ENCODE measurements around the gene YY1. TPM values are rescaled to one million over a fixed set of nuclear protein-coding genes. Genes with fewer than 3 reads are reported as not detected.

The YY1 gene
- total RNA-seq: 10 to 100 TPM; 35.6 to 70.4 (median 52.4) TPM

DNA sequence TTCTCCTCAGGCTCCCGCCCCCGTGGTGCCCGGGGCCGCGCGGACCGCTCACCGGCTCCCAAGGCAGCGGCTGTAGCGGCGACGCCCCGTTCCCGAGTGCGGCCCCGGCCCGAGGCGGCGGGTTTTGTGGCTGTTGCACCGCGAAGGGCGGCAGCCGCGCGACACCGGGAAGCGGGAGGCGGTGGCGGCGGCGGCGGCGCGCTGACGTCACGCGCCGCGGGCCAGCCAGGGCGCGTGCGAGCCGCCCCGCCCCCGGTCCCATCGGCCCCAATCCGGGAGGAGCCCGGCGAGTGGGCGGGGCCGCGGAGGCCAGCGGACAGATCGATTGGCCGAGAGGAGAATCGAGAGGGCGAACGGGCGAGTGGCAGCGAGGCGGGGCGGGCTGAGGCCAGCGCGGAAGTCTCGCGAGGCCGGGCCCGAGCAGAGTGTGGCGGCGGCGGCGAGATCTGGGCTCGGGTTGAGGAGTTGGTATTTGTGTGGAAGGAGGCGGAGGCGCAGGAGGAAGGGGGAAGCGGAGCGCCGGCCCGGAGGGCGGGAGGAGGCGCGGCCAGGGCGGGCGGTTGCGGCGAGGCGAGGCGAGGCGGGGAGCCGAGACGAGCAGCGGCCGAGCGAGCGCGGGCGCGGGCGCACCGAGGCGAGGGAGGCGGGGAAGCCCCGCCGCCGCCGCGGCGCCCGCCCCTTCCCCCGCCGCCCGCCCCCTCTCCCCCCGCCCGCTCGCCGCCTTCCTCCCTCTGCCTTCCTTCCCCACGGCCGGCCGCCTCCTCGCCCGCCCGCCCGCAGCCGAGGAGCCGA lies at the start of gene YY1:
Gene YY1 (plus strand): TSS at position 726 of the 792 bp plus-strand sequence. CDS start 101 bp downstream, outside the sequence.
- Histone ChIP-seq H3K4me1 (peaks cover 39 to 53% (median 44%) of the 10 kb centered on the region in 4 donors), H3K27me3 (no peaks in the 10 kb centered on the region), H3K36me3 (no peaks in the 10 kb centered on the region), H3K27ac (peak within 1 kb of the TSS; percentile 98 to 100 (median 100)), H3K4me3 (peak within 1 kb of the TSS; percentile 80 to 100 (median 94)), H3K9me3 (no peaks in the 10 kb centered on the region)
- DNase-seq: peak; percentile 99 to 100
- ATAC-seq (ENCODE audit: low FRiP score in 2 of 2): peak; percentile 92 to 98
- TF ChIP-seq, protein P1, sequence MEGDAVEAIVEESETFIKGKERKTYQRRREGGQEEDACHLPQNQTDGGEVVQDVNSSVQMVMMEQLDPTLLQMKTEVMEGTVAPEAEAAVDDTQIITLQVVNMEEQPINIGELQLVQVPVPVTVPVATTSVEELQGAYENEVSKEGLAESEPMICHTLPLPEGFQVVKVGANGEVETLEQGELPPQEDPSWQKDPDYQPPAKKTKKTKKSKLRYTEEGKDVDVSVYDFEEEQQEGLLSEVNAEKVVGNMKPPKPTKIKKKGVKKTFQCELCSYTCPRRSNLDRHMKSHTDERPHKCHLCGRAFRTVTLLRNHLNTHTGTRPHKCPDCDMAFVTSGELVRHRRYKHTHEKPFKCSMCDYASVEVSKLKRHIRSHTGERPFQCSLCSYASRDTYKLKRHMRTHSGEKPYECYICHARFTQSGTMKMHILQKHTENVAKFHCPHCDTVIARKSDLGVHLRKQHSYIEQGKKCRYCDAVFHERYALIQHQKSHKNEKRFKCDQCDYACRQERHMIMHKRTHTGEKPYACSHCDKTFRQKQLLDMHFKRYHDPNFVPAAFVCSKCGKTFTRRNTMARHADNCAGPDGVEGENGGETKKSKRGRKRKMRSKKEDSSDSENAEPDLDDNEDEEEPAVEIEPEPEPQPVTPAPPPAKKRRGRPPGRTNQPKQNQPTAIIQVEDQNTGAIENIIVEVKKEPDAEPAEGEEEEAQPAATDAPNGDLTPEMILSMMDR (IDR thresholded peaks at IDR 0.05): peak in 2 of 6 experiments; percentile 15 to 28
- TF ChIP-seq EP300 (IDR thresholded peaks at IDR 0.05) (no peak), POLR2AphosphoS5 (IDR thresholded peaks at IDR 0.05) (peak; percentile 74 to 83), POLR2A (IDR thresholded peaks at IDR 0.05) (peak in 3 of 4 donors; percentile 53 to 92 (median 85))
- 0 to 1% methylated on average over 9 to 27 of the region's 125 CpGs for WGBS, 2 donors

DNA sequence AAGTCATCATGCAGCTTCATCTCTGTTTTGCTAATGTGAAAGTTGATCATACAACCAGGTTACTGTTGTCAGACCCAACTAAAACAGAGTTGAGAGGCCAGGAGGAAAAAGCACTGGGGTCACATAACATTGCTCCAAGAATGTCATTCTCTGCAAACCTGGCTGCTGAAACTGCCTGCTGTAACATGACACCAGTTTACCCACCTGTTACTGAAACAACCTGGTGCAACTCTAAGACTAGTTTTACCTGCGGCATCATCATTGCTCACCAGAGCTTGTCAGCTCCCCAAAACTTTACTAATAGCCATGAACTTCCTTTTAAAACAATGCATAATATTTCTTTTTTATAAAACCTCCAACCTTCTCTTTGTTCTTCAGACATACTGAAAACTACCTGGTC lies 48.8 kb upstream of the YY1 start:
- no peak for ATAC-seq (ENCODE audit: low FRiP score in 2 of 2)

DNA sequence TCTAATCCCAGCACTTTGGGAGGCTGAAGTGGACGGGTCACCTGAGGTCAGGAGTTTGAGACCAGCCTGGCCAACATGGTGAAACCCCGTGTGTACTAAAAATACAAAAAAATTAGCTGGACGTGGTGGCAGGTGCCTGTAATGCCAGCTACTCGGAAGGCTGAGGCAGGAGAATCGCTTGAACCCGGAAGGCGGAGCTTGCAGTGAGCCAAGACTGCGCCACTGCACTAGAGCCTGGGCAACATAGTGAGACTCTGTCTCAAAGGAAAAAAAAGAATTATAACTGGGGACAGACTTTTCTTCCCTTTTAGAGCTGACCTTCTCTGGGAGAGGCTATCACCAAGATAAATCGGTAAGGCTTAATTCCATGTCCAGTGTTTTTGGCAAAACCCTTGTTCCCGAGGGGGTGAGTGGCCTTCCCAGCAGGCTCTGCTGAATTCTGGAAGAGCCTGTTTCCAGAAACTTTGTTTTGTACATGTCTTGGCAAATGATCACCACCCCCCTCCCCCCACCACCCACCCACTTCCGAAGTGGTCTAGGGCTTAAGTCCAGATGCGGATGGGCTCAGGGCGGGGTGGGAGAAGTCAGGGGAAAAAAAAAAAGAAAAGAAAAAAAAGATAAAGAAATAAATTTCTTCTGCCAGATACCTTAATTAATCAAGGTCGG lies 47.2 kb upstream of the YY1 start:
- peak overlapping the region; percentile 84 to 94 (median 92) for H3K27ac ChIP-seq
- DNase-seq (no peak), ATAC-seq (ENCODE audit: low FRiP score in 2 of 2) (no peak)
- no peaks in the 10 kb centered on the region for H3K9me3 ChIP-seq
- H3K36me3 ChIP-seq: no peaks in the 10 kb centered on the region
- H3K27me3 ChIP-seq: no peaks in the 10 kb centered on the region
- H3K4me3 ChIP-seq: peak overlapping the region in 1 of 4 donors; percentile 53
- TF ChIP-seq POLR2A (IDR thresholded peaks at IDR 0.05): no peak
- TF ChIP-seq EP300 (IDR thresholded peaks at IDR 0.05): no peak
- TF ChIP-seq, protein P1 (IDR thresholded peaks at IDR 0.05): no peak
- no peak for TF ChIP-seq POLR2AphosphoS5 (IDR thresholded peaks at IDR 0.05)
- peaks cover 12 to 20% (median 16%) of the 10 kb centered on the region in 4 donors for H3K4me1 ChIP-seq
- WGBS, 2 donors: 70 to 71% methylated on average over 14 of the region's 14 CpGs

More for the DNA sequence above, 48.8 kb upstream of the YY1 start:
- Histone ChIP-seq H3K27ac (no peak overlapping the region), H3K4me3 (no peak overlapping the region), H3K27me3 (no peaks in the 10 kb centered on the region), H3K4me1 (peaks cover 12 to 20% (median 16%) of the 10 kb centered on the region in 4 donors), H3K9me3 (no peaks in the 10 kb centered on the region), H3K36me3 (no peaks in the 10 kb centered on the region)
- 92 to 100% methylated on average over 1 of the region's 1 CpG for WGBS, 2 donors
- DNase-seq: no peak
- TF ChIP-seq EP300 (IDR thresholded peaks at IDR 0.05): no peak
- TF ChIP-seq, protein P1 (IDR thresholded peaks at IDR 0.05): no peak
- no peak for TF ChIP-seq POLR2A (IDR thresholded peaks at IDR 0.05)
- TF ChIP-seq POLR2AphosphoS5 (IDR thresholded peaks at IDR 0.05): no peak

DNA sequence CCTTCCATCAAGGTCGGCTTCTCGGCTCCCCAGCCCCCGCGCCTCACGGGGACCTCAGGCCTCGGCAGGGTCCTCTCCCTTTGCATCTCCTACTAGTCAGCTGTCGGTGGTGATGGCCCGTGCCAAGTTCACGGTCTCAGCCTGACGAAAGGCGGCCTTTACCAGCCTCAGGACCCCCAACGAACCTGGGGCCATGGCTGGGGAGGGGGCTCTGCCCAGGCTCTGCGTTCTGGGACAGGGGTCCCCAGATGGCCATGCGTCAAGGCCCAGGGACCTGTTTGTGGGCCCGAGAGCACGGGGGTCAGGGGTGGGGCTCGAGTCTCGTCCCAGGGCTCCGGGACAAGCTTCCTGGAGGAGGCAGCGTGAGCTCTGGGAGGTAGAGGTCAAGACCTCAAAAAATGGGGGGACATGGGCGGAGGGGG lies 46.7 kb upstream of the YY1 start:
- DNase-seq: peak in 1 of 2 donors; percentile 77
- ATAC-seq (ENCODE audit: low FRiP score in 2 of 2): peak in 1 of 2 donors; percentile 2
- Histone ChIP-seq H3K4me3 (peak overlapping the region in 3 of 4 donors; percentile 36 to 54 (median 53)), H3K36me3 (no peaks in the 10 kb centered on the region), H3K4me1 (peaks cover 12 to 20% (median 16%) of the 10 kb centered on the region in 4 donors), H3K27ac (peak overlapping the region; percentile 84 to 94 (median 92)), H3K27me3 (no peaks in the 10 kb centered on the region), H3K9me3 (no peaks in the 10 kb centered on the region)
- TF ChIP-seq POLR2A (IDR thresholded peaks at IDR 0.05) (no peak), POLR2AphosphoS5 (IDR thresholded peaks at IDR 0.05) (no peak), EP300 (IDR thresholded peaks at IDR 0.05) (no peak)
- TF ChIP-seq, protein P1 (IDR thresholded peaks at IDR 0.05): no peak
- WGBS, 2 donors: 49 to 53% methylated on average over 10 to 21 of the region's 21 CpGs

Data from upper lobe of left lung (tissue), 6 donors.